ENCODE data around the gene RASSF8.

Gene RASSF8

DNA sequence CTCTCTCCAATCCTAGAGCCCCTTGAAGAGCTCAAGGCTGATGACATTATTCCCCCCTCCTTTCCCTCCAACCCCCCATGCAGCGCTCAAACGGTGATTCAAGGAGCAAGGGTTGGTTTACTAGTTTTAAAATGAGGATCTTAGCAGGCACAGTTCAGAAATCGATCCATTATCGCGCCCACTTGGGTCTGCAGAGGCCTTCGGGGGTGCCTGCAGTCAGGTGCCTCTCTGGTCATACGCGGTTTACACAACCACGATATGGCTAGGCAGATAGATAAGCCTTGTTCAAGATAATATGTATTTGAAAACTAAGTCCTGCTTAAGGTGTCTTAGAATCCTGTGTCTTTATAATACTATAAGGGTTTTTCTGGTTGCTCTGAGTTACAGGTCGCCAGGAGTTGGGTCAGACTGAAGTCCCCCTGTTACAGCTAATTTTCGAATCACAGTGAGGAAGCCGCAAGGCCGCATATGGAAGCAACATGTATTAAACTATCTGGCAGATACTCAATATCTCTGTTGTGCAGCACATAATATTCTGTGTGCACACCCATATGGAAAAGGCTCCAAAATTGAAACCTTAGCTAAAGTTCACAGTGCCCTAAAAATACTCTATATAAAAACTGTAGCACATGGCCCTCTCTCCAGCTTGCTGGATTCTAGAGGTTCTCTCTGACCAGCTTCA lies 156.4 kb downstream of the RASSF8 start:
- peak overlapping the region in 6 of 11 experiments; percentile 64 to 85 (median 78); a peak in 10 of 22 replicates for H3K9ac ChIP-seq
- peaks cover 3 to 72% (median 65%) of the 10 kb centered on the region in 11 experiments; a peak in 21 of 22 replicates for H3K27me3 ChIP-seq

DNA sequence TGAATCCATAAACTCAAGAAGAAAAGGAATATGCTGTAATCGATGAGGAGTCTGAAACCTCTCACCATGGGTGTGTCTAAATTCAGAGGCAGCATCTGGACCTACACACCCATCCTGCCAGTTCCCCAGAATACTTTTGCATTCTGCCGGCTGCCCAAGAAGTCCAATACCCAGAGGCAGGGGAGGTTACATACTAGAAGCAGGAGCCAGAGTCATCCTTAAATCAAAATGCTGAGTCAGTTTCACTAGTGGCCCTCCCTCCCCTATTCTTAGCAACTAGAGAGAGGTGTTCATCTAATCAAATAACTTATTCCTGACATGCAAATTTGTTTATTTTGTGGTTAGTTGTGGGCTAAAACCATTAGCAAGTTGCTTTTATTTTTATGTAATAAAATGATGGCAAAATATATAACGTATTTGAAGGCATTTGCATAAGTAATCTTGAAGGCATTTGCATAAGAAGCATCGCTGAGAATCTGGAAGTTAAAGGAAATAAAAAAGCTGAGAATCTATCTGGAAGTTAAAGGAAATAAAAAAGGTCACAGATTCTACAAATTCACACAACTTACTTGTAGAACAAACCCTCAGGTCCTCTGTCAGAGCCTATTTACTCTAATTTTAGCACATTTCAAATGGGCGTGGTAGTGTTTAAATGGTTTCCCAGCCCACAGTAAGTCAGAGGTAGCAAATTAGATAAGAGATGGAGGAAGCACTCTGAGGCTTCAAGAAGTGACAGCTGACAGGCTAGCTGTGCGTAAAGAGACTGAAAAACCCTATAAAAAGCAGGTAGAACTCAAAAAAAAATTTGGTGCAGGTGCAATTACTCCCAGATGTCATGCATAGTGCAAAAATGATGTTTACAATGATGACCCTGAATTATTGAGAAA lies 158.6 kb downstream of the RASSF8 start:
- Histone ChIP-seq H3K27ac (no peak overlapping the region), H4K20me1 (peaks cover 0 to 17% (median under 1%) of the 10 kb centered on the region in 11 experiments; a peak in 7 of 22 replicates), H3K4me1 (peaks cover 13 to 37% (median 17%) of the 10 kb centered on the region in 10 experiments), H3K36me3 (no peaks in the 10 kb centered on the region), H3K27me3 (peaks cover 24 to 94% (median 87%) of the 10 kb centered on the region in 11 experiments), H3K4me3 (no peak overlapping the region), H3K9me3 (replicated peaks in 1 of 11) (no peaks in the 10 kb centered on the region), H3K4me2 (peak overlapping the region in 1 of 11 experiments; percentile 15; a peak in 2 of 22 replicates), H3K9ac (no peak overlapping the region)
- TF ChIP-seq Cebpa-rat (IDR thresholded peaks at IDR 0.05) = no peak

More for the DNA sequence above, 156.4 kb downstream of the RASSF8 start:
- Histone ChIP-seq H3K4me3 (peak overlapping the region; percentile 53 to 70 (median 61); a peak in 17 of 20 replicates), H3K36me3 (no peaks in the 10 kb centered on the region), H3K4me1 (peaks cover 10 to 28% (median 12%) of the 10 kb centered on the region in 10 experiments), H3K4me2 (peak overlapping the region; percentile 85 to 95 (median 91)), H3K9me3 (replicated peaks in 1 of 11) (no peaks in the 10 kb centered on the region), H3K27ac (peak overlapping the region in 6 of 11 experiments; percentile 65 to 85 (median 74); a peak in 11 of 22 replicates), H4K20me1 (no peaks in the 10 kb centered on the region)
- TF ChIP-seq Cebpa-rat (IDR thresholded peaks at IDR 0.05) = no peak

DNA sequence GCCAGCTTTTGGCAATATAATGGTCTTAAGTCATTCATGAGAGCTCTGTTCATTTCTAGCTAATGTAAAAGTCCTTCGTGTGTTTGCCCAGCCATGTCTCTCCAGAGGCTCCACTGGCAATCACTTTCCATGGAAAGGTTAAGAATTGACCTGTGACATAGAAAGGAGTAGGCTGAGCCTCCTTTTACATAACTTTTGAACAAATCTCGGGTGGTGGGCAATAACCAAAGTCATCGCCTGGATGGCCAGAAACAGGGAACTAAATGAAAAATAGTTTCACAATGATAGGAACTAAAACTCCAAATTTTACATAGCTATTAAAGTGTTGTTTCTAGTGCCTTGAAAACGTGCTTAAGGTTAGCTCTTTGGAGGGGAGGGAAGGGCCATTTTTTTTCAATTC lies 159.8 kb downstream of the RASSF8 start:
- Histone ChIP-seq H4K20me1 (peaks cover 0 to 29% (median 13%) of the 10 kb centered on the region in 11 experiments; a peak in 16 of 22 replicates), H3K9me3 (replicated peaks in 1 of 11) (no peaks in the 10 kb centered on the region), H3K9ac (no peak overlapping the region), H3K4me1 (peaks cover 18 to 43% (median 23%) of the 10 kb centered on the region in 10 experiments), H3K36me3 (no peaks in the 10 kb centered on the region), H3K27ac (no peak overlapping the region), H3K4me3 (no peak overlapping the region), H3K4me2 (peak overlapping the region in 2 of 11 experiments; percentile 14 to 35; a peak in 1 of 22 replicates), H3K27me3 (peaks cover 36 to 100% (median 92%) of the 10 kb centered on the region in 11 experiments)
- TF ChIP-seq Cebpa-rat (IDR thresholded peaks at IDR 0.05) = no peak

DNA sequence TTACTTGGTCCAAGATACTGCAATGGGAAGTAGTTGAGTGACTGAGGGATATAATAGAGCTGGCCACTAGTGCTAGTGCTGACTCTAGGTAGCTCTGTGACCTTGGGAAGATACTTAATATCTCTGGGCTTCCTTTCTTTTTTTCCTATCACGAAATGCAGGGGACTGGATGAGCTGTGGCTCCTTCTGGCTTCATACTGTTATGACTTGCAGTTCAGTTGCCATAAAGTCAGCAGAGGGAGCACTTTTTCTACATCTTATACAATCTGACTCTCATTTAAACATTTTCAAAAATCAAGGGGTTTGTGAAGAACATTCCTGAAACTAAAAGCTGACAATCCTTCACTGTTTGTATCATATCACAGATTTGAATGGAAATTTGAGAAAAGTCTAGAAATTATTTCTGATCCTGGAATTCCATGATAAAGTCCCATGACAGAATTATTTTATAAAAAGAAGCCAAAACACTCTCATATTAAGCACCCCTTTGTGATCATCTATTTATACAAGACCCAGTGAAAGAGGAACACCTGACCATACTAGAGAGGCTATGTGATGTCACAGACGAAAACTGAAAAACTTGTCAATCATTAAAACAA lies 161.0 kb downstream of the RASSF8 start:
- Histone ChIP-seq H3K4me3 (no peak overlapping the region), H3K36me3 (no peaks in the 10 kb centered on the region), H3K9me3 (replicated peaks in 1 of 11) (no peaks in the 10 kb centered on the region), H3K27me3 (peaks cover 48 to 100% (median 92%) of the 10 kb centered on the region in 11 experiments), H3K9ac (no peak overlapping the region), H3K4me2 (peak overlapping the region in 2 of 11 experiments; percentile 21 to 23; a peak in 1 of 22 replicates), H3K27ac (no peak overlapping the region), H3K4me1 (peaks cover 12 to 38% (median 17%) of the 10 kb centered on the region in 10 experiments; a peak in 19 of 20 replicates), H4K20me1 (peaks cover 0 to 40% (median 20%) of the 10 kb centered on the region in 11 experiments; a peak in 16 of 22 replicates)
- TF ChIP-seq Cebpa-rat (IDR thresholded peaks at IDR 0.05) = no peak

DNA sequence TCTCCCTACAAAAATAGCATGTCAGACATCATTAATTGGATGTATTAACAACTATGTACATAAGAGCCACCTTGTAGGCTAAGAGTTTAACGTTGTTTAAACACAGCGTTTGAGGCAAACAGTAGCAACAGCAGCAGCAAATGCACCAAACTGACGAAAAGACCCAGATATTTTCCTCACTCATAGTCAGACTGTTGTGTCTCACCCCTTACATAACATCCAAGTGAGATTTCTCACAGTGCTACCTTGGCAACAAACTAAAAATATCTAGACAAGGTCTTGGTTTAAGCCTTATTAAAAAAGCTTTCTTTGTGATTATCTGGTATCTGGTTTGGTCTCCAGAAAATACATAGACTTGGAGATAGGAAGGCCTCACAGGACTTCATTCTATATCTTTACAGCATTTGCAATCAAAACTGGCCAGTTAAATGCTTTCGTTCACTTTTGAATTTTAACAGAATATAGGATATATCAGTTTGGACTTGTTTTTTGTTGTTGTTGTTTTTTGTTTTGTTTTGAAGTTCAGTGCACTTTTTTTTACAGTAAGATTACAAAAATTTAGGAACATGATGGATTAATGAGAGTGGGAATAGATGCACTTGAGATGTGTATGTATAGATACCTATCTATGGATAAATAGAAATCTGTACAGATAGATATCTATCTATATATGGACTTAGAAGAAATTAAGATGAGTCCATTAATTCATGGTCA lies 162.2 kb downstream of the RASSF8 start:
- Histone ChIP-seq H3K4me2 (peak overlapping the region in 2 of 11 experiments; percentile 91 to 97; a peak in 2 of 22 replicates), H3K27me3 (peaks cover 51 to 100% (median 92%) of the 10 kb centered on the region in 11 experiments), H3K4me3 (peak overlapping the region in 1 of 10 experiments; percentile 64; a peak in 1 of 20 replicates), H3K9ac (no peak overlapping the region), H3K9me3 (replicated peaks in 1 of 11) (no peaks in the 10 kb centered on the region), H3K4me1 (peaks cover 19 to 33% (median 25%) of the 10 kb centered on the region in 10 experiments), H3K27ac (no peak overlapping the region), H4K20me1 (peaks cover 0 to 47% (median 22%) of the 10 kb centered on the region in 11 experiments; a peak in 16 of 22 replicates), H3K36me3 (no peaks in the 10 kb centered on the region)
- no peak for TF ChIP-seq Cebpa-rat (IDR thresholded peaks at IDR 0.05)

DNA sequence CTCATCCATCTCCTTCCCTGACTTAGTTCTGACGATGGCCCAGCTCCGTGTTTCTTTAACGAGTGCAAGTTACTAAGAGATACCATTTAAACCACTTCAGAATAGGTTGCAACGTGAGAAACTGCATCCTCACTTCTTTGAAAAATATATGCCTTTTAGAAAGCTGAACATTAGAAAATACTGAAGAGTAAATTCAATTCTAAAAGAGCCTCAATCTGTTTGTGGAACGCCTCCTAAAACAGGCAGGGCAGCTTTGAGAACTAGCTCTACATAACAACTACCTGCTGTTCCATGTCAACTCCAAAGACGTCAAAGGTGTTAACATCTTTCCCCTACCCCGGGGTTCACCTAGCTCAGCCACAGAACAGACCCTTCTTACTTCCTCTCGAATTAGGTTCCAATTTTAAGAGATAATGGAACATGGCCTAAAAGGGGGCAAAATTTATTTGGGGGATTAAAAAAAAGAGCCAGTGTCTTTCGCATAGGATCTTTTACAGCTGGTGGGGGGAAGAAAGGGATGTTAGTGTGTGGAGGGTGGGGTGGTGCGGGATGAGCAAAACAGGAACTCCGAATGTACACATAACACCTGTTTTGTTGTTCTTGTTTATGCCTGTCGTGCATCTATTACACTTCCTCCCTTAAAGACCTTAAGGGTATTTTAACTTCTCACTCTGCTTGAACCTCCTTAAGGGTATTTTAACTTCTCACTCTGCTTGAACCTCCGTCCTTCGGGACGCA lies 163.0 kb downstream of the RASSF8 start:
- H3K4me1 ChIP-seq = peaks cover 24 to 37% (median 28%) of the 10 kb centered on the region in 10 experiments
- H3K4me2 ChIP-seq = peak overlapping the region; percentile 84 to 98 (median 95)
- H3K4me3 ChIP-seq = peak overlapping the region; percentile 52 to 72 (median 62)
- H3K9ac ChIP-seq = peak overlapping the region in 10 of 11 experiments; percentile 39 to 76 (median 50); a peak in 13 of 22 replicates
- H3K27ac ChIP-seq = peak overlapping the region in 3 of 11 experiments; percentile 39 to 63 (median 52); a peak in 5 of 22 replicates
- peaks cover 54 to 100% (median 93%) of the 10 kb centered on the region in 11 experiments for H3K27me3 ChIP-seq
- no peaks in the 10 kb centered on the region for H3K9me3 ChIP-seq (replicated peaks in 1 of 11)
- no peaks in the 10 kb centered on the region for H3K36me3 ChIP-seq
- no peak for TF ChIP-seq Cebpa-rat (IDR thresholded peaks at IDR 0.05)
- peaks cover 0 to 54% (median 25%) of the 10 kb centered on the region in 11 experiments; a peak in 16 of 22 replicates for H4K20me1 ChIP-seq

DNA sequence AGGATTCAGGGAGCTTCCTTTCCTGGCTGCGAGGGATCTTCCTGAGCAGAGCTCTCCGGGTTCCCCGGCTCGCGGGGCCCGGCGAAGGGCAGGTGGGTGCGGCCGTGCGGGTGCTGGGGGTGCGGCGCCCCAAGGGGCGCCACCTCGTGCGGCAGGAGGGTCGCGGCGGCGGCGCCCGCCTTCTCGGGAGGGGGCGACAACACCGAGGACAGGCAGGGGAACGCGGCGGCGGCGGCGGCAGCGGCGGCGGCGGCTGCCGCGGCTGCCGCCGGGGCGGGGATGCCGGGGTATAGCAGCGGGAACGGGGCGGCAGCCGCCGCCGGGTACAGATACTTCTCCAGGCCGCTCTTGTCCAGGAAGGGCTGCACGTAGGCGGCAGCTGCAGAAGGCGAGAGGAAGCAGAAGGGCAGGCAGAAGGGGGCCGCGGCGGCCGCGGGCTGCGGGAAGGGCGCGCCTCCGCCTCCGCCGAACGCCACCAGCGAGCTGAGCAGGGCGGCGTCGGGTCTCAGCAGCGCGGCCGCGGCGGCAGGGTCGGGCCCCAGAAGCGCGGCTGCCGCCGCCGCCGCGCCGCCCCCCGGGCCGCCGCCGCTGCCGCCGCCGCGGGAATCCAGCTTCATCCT lies 163.7 kb downstream of the RASSF8 start:
- Histone ChIP-seq H3K27me3 (peaks cover 56 to 100% (median 94%) of the 10 kb centered on the region in 11 experiments), H3K9me3 (replicated peaks in 1 of 11) (no peaks in the 10 kb centered on the region), H3K36me3 (no peaks in the 10 kb centered on the region), H3K4me3 (peak overlapping the region; percentile 52 to 72 (median 62)), H3K4me2 (peak overlapping the region; percentile 84 to 98 (median 95)), H3K4me1 (peaks cover 28 to 39% (median 31%) of the 10 kb centered on the region in 10 experiments), H3K9ac (peak overlapping the region in 10 of 11 experiments; percentile 39 to 76 (median 50); a peak in 17 of 22 replicates), H4K20me1 (peaks cover 0 to 61% (median 25%) of the 10 kb centered on the region in 11 experiments; a peak in 16 of 22 replicates), H3K27ac (peak overlapping the region in 4 of 11 experiments; percentile 34 to 63 (median 46); a peak in 7 of 22 replicates)
- no peak for TF ChIP-seq Cebpa-rat (IDR thresholded peaks at IDR 0.05)
